Colonic mucosa (tissue), 4 donors: ENCODE measurements around the gene CAV1. TPM values are rescaled to one million over a fixed set of nuclear protein-coding genes. Genes with fewer than 3 reads are reported as not detected.

ENCODE experiments used
- DNase-seq: peaks from one replicate; pipeline ENCODE4 v3.0.0-alpha.2; 2020
- H3K27ac ChIP-seq: fragments of 200-600 bp; one replicate; pipeline ENCODE4 v1.8.0; 2021
- H3K27me3 ChIP-seq: fragments of 200-600 bp; one replicate; pipeline ENCODE4 v1.8.0; 2021
- H3K36me3 ChIP-seq: fragments of 200-600 bp; one replicate; pipeline ENCODE4 v1.8.0; 2021
- H3K4me1 ChIP-seq: fragments of 200-600 bp; one replicate; pipeline ENCODE4 v1.8.0; 2021; ENCODE audit warnings: mild to moderate bottlenecking
- H3K4me3 ChIP-seq: fragments of 200-600 bp; one replicate; pipeline ENCODE4 v1.8.0; 2021
- H3K9ac ChIP-seq, 2 donors: one replicate each; pipeline ENCODE4 v1.7.0; 2013; ENCODE audit warnings: control low read depth in 2 of 2, low read depth in 2 of 2, low read length in 2 of 2
- H3K9me3 ChIP-seq: fragments of 200-600 bp; one replicate; pipeline ENCODE4 v1.8.0; 2021
- intact Hi-C: fragments of 100-400 bp; cut with DNase I; formaldehyde crosslinking; loops from one replicate; pipeline ENCODE4 v1.14.1; 2022
- total RNA-seq, 2 donors: library from RNA; stranded (reverse); fragmentation: NEBNext Ultra II Directional in 1 of 2; extraction: Animal tissue kit (Norgen Biotek cat#: 25700) in 1 of 2; gene quantifications; one replicate each; pipeline ENCODE4 v1.2.1, GENCODE V29; 2021
- TF ChIP-seq, protein P1 (sequence below): fragments of 200-600 bp; IDR thresholded peaks from one replicate; pipeline ENCODE4 v1.8.0; 2022; ENCODE audit warnings: antibody characterized with exemption, mild to moderate bottlenecking
- donor health status: healthy.
- donor health status: DM: no; HTN: no; CAD: no.
- donor health status: DM: no; HTN: no; CAD: no.

The CAV1 gene
- total RNA-seq, 2 donors from 2014 or later, result 16.1 to 87.0 TPM

DNA sequence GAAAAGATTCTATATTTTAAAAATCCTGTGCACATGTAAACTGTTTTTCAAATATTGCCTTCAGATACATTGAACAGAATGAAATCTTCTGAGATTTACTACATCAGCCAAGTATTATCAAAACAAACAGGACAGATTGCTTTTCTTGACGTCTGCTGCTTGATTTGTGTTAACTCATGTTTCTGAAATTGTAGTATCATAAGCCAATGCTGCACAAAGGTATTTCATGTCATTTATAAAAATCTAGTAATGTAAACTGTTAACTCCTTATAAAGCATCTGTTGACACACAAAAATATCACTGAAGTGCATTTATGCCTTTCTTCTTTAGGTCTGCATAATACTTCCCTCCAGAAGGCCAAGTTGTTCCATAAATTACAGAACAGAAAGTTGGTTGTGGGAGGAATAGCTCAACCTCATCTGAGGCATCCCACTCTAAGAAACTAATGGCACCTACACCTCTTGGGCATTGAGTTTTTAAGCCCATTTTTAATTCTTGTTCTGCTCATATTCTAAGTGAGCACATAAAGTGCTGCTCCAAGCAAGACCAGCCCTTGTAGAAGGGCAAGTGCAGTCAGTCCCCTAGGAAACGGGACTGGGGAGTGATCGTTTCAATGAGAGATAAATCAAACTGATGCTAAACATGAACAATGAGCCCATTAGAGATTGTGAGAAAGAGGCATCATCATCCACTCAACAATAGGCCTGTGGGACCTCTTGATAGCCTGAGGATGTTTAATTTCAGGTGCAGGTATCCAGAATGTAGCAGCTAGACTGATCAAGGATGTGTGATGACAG, 28.5 kb downstream of the CAV1 start:
- no peaks in the 10 kb centered on the region for H3K27me3 ChIP-seq
- no peaks in the 10 kb centered on the region for H3K36me3 ChIP-seq
- no peak overlapping the region for H3K4me3 ChIP-seq
- TF ChIP-seq, protein P1, sequence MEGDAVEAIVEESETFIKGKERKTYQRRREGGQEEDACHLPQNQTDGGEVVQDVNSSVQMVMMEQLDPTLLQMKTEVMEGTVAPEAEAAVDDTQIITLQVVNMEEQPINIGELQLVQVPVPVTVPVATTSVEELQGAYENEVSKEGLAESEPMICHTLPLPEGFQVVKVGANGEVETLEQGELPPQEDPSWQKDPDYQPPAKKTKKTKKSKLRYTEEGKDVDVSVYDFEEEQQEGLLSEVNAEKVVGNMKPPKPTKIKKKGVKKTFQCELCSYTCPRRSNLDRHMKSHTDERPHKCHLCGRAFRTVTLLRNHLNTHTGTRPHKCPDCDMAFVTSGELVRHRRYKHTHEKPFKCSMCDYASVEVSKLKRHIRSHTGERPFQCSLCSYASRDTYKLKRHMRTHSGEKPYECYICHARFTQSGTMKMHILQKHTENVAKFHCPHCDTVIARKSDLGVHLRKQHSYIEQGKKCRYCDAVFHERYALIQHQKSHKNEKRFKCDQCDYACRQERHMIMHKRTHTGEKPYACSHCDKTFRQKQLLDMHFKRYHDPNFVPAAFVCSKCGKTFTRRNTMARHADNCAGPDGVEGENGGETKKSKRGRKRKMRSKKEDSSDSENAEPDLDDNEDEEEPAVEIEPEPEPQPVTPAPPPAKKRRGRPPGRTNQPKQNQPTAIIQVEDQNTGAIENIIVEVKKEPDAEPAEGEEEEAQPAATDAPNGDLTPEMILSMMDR, result no peak
- intact Hi-C loops, result no loop called here
- H3K9me3 ChIP-seq, result no peaks in the 10 kb centered on the region
- H3K9ac ChIP-seq, result no peak overlapping the region
- no peak overlapping the region for H3K27ac ChIP-seq
- no peaks in the 10 kb centered on the region for H3K4me1 ChIP-seq
- no peak for DNase-seq

DNA sequence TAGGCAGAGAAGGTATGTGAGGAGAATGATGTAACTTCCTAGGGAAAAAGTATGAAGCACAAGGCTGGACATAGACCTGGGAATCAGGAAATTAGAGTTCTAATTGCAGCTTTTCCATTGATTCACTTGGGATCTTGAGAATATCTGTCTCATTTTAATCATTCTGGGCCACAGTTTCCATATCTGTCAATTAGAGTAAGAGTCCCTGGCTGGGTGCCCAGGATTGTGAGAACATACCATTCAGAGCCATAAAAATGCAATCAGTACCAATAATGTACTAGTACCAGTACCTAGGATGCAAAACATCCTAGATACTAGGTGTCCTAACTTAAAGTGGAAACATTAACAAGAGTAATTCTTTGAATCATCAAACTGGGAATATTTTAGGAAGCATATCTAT, 29.6 kb downstream of the CAV1 start:
- no peak overlapping the region for H3K9ac ChIP-seq
- TF ChIP-seq, protein P1, result no peak
- no peaks in the 10 kb centered on the region for H3K9me3 ChIP-seq
- intact Hi-C loops, result no loop called here
- no peaks in the 10 kb centered on the region for H3K4me1 ChIP-seq
- no peak overlapping the region for H3K27ac ChIP-seq
- no peaks in the 10 kb centered on the region for H3K36me3 ChIP-seq
- DNase-seq, result no peak
- no peaks in the 10 kb centered on the region for H3K27me3 ChIP-seq
- H3K4me3 ChIP-seq, result no peak overlapping the region

DNA sequence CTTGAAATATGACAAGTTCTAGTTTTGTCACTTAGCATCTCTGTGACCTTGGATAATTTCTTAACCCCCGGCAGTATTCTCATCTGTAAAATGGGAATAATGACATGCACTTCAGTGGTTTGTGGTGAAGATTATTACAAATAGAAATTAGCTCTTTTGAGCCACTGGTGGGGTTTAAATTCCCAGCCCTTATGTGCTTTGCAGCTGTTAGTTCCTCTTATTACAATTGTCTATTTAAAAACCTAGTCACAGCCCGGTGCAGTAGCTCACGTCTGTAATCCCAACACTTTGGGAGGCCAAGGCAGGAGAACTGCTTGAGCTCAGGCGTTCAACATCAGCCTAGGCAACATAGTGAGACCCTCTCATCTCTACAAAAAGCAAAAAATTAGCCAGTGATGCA, 30.1 kb downstream of the CAV1 start:
- Histone ChIP-seq H3K27ac (no peak overlapping the region), H3K36me3 (no peaks in the 10 kb centered on the region), H3K4me1 (no peaks in the 10 kb centered on the region), H3K27me3 (no peaks in the 10 kb centered on the region), H3K9me3 (no peaks in the 10 kb centered on the region), H3K9ac (no peak overlapping the region), H3K4me3 (no peak overlapping the region)
- TF ChIP-seq, protein P1, result no peak
- DNase-seq, result no peak
- intact Hi-C loops, result no loop called here

DNA sequence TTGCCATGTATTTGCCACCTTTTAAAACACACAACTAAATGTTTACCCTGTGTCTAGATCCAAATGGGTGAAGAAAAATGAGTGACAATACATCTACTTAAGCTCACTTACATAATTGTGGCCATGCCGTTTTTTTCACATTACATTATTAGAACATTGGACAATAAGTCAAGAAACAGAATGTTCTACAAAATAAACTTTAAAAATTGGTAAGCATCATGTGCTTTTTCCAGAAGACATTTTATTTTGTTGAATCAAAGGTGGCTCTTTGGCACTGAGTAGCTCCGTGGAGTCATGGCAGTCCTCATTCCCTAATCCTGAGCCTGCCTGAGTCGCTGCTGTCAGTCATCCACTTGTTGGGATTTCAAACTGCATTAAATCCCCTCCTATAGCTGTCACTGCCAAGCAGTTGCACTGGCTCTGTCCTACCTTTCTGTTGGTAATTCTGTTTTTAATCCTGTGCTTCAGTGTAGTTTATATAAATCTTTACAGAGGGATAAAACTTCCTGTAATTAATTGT, 32.3 kb downstream of the CAV1 start:
- no peaks in the 10 kb centered on the region for H3K9me3 ChIP-seq
- no peak for DNase-seq
- TF ChIP-seq, protein P1, result no peak
- intact Hi-C loops, result no loop called here
- no peaks in the 10 kb centered on the region for H3K36me3 ChIP-seq
- H3K4me1 ChIP-seq, result no peaks in the 10 kb centered on the region
- H3K9ac ChIP-seq, result no peak overlapping the region
- H3K27ac ChIP-seq, result no peak overlapping the region
- no peak overlapping the region for H3K4me3 ChIP-seq
- no peaks in the 10 kb centered on the region for H3K27me3 ChIP-seq

DNA sequence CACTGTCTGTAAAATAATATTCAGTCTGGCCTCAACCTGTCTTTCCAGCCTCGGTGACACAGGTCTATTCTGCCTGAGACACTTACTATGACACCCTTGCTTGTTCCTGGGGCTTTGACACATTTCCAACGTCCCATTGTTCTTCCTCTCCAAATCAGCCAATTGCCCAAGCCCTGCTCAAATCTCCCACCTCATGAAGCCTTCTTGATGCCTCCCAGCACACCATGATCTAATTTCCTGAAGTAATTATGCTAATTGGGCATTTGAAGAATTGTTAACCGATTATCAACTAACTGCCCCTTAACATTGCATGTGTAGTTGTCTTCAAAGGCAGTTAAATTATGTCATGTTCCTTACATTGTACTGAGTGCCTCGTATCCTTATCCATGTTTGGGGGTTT, 33.1 kb downstream of the CAV1 start:
- no peak for DNase-seq
- Histone ChIP-seq H3K27me3 (no peaks in the 10 kb centered on the region), H3K4me1 (no peaks in the 10 kb centered on the region), H3K4me3 (no peak overlapping the region), H3K9me3 (no peaks in the 10 kb centered on the region), H3K36me3 (no peaks in the 10 kb centered on the region), H3K9ac (no peak overlapping the region), H3K27ac (no peak overlapping the region)
- TF ChIP-seq, protein P1, result no peak
- intact Hi-C loops, result no loop called here
